ENCODE measurements around the gene PANK1. TPM values are rescaled to one million over a fixed set of nuclear protein-coding genes. Genes with fewer than 3 reads are reported as not detected.
A peak's percentile ranks its signal among the peaks of the same experiment; 100 is the strongest.

Gene PANK1
- total RNA-seq, 1 experiment from 2014 or later, result 24.0 TPM

GRCh38 chr10:89565180-89565579 is 79.9 kb downstream of the PANK1 start:
- CTCF ChIA-PET, result no interaction called here
- no peaks in the 10 kb centered on the region for H3K9me3 ChIP-seq
- Mint-ChIP-seq H3K27ac (ENCODE audit: unreplicated experiment) (no peak overlapping the region), H3K4me1 (ENCODE audit: low read depth, unreplicated experiment) (peaks cover 8% of the 10 kb centered on the region), H3K9me3 (ENCODE audit: unreplicated experiment) (no peaks in the 10 kb centered on the region), H3K4me3 (ENCODE audit: unreplicated experiment) (no peak overlapping the region), H3K36me3 (ENCODE audit: insufficient read depth, unreplicated experiment) (no peaks in the 10 kb centered on the region), H3K27me3 (ENCODE audit: insufficient read depth, unreplicated experiment) (peaks cover 3% of the 10 kb centered on the region)
- no peaks in the 10 kb centered on the region for H3K27me3 ChIP-seq (replicated peaks; ENCODE audit: control insufficient read depth, insufficient read depth, low read length)
- no TSS peak for BruUV-seq (replicated peaks)
- H3K4me1 ChIP-seq, result peaks cover 5% of the 10 kb centered on the region; the same call in 1 of the 2 replicates
- POLR2A ChIA-PET, result no interaction called here
- no peaks in the 10 kb centered on the region for H3K36me3 ChIP-seq (ENCODE audit: control insufficient read depth, insufficient read depth, low read length)
- intact Hi-C loops (cut with micrococcal nuclease; ENCODE audit: unreplicated experiment), result loop anchor here (10.0 kb wide), 1 partner anchor 270 kb away; no protein-coding TSS in a partner anchor
- H3K4me3 ChIP-seq (ENCODE audit: low read depth, low read length), result no peak overlapping the region
- TF ChIP-seq CTCF (IDR thresholded peaks at IDR 0.05; ENCODE audit: insufficient read depth in 1 of 2, low read depth in 1 of 2, low read length in 1 of 2, severe bottlenecking in 1 of 2, unreplicated experiment in 1 of 2), result no peak
- no peak for DNase-seq

GRCh38 chr10:89563861-89564478 is 81.1 kb downstream of the PANK1 start:
- Mint-ChIP-seq H3K9me3 (ENCODE audit: unreplicated experiment) (no peaks in the 10 kb centered on the region), H3K4me3 (ENCODE audit: unreplicated experiment) (no peak overlapping the region), H3K27ac (ENCODE audit: unreplicated experiment) (no peak overlapping the region), H3K4me1 (ENCODE audit: low read depth, unreplicated experiment) (peaks cover 8% of the 10 kb centered on the region), H3K36me3 (ENCODE audit: insufficient read depth, unreplicated experiment) (no peaks in the 10 kb centered on the region), H3K27me3 (ENCODE audit: insufficient read depth, unreplicated experiment) (peaks cover 3% of the 10 kb centered on the region)
- Histone ChIP-seq H3K27me3 (replicated peaks; ENCODE audit: control insufficient read depth, insufficient read depth, low read length) (no peaks in the 10 kb centered on the region), H3K9me3 (no peaks in the 10 kb centered on the region), H3K36me3 (ENCODE audit: control insufficient read depth, insufficient read depth, low read length) (no peaks in the 10 kb centered on the region), H3K4me1 (peaks cover 5% of the 10 kb centered on the region; the same call in 1 of the 2 replicates), H3K4me3 (ENCODE audit: low read depth, low read length) (no peak overlapping the region)
- BruUV-seq (replicated peaks), result no TSS peak
- peak in 1 of 2 experiments; percentile 43 for DNase-seq
- ChIA-PET POLR2A (no interaction called here), CTCF (no interaction called here)
- TF ChIP-seq CTCF (IDR thresholded peaks at IDR 0.05; ENCODE audit: insufficient read depth in 1 of 2, low read depth in 1 of 2, low read length in 1 of 2, severe bottlenecking in 1 of 2, unreplicated experiment in 1 of 2), result peak; percentile 66
- intact Hi-C loops (cut with micrococcal nuclease; ENCODE audit: unreplicated experiment), result loop anchor here (1.0 to 10.0 kb wide), 4 partner anchors 98 to 347 kb away; no protein-coding TSS in a partner anchor

GRCh38 chr10:89563311-89563710 is 81.7 kb downstream of the PANK1 start:
- H3K4me3 Mint-ChIP-seq (ENCODE audit: unreplicated experiment), result no peak overlapping the region
- H3K36me3 Mint-ChIP-seq (ENCODE audit: insufficient read depth, unreplicated experiment), result no peaks in the 10 kb centered on the region
- no peaks in the 10 kb centered on the region for H3K36me3 ChIP-seq (ENCODE audit: control insufficient read depth, insufficient read depth, low read length)
- ChIA-PET CTCF (interaction anchor here (0.8 to 1.1 kb wide), 2 partner anchors 96 to 97 kb away, joined by 3 to 5 read pairs; no protein-coding TSS in a partner anchor), POLR2A (no interaction called here)
- H3K27ac Mint-ChIP-seq (ENCODE audit: unreplicated experiment), result no peak overlapping the region
- no TSS peak for BruUV-seq (replicated peaks)
- no peak overlapping the region for H3K4me3 ChIP-seq (ENCODE audit: low read depth, low read length)
- H3K27me3 Mint-ChIP-seq (ENCODE audit: insufficient read depth, unreplicated experiment), result peaks cover 3% of the 10 kb centered on the region
- peaks cover 5% of the 10 kb centered on the region; the same call in 1 of the 2 replicates for H3K4me1 ChIP-seq
- no peaks in the 10 kb centered on the region for H3K9me3 ChIP-seq
- H3K9me3 Mint-ChIP-seq (ENCODE audit: unreplicated experiment), result no peaks in the 10 kb centered on the region
- TF ChIP-seq CTCF (IDR thresholded peaks at IDR 0.05; ENCODE audit: insufficient read depth in 1 of 2, low read depth in 1 of 2, low read length in 1 of 2, severe bottlenecking in 1 of 2, unreplicated experiment in 1 of 2), result no peak
- H3K4me1 Mint-ChIP-seq (ENCODE audit: low read depth, unreplicated experiment), result peaks cover 8% of the 10 kb centered on the region
- DNase-seq, result no peak
- H3K27me3 ChIP-seq (replicated peaks; ENCODE audit: control insufficient read depth, insufficient read depth, low read length), result no peaks in the 10 kb centered on the region
- intact Hi-C loops (cut with micrococcal nuclease; ENCODE audit: unreplicated experiment), result loop anchor here (10.0 kb wide), 1 partner anchor 269 kb away; no protein-coding TSS in a partner anchor

Data from Caco-2 (cell line).